Measurements from ENCODE around the gene PNLDC1. TPM values are rescaled to one million over a fixed set of nuclear protein-coding genes. Genes with fewer than 3 reads are reported as not detected.
A peak's percentile ranks its signal among the peaks of the same experiment; 100 is the strongest.

PNLDC1 gene
- total and polyA plus RNA-seq, 9 of the 15 experiments (the other 6 are each of a cell fraction or from before 2014, with no cell fraction given) = 0.12 TPM; not detected in 8

DNA sequence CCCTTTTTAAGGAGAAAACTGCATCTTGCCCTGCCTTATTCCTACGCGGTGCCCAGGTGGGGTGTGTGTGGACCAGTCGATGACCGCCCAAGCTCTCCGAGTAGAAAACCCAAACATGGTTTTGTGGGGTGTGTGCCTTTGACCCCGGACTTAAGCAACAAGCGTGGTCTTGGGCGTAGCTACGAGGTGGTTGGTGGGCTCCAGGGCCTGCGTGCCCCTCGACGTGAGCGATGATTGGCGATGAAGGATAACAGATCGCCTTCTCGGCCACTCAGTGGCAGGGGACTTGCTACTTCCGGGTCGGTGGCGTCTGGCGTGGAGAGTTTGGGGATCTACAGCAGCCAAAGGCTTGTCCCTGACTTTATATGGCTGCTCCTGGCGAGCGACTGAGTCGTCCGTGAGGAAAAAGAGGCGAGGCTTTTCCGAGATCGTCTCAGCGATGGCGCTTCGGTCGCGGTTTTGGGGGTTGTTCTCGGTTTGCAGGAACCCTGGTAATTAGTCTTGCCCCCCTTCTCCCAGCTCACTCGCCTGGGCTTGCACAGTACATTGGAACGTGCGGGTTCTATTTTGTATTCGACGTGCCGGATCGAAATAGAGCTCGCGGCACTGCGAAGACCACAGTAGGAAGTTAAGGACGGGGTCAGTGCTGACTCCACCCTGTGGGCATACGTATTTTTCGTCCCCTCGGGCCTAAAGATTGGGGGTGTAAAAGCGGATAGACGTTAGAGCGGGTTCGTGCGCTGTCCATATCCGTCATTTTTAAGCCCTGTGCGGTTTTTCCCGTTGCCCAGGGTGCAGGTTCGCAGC lies 9.7 kb upstream of the PNLDC1 start, which contains the start of gene MRPL18 (continued):
- peak; percentile 82 for TF ChIP-seq CEBPG (CRISPR knock-in tag; IDR thresholded peaks at IDR 0.05)
- peak; percentile 77 to 95; a peak in 3 of 4 replicates for TF ChIP-seq CEBPG (tag; conservative IDR thresholded peaks at IDR 0.05 in 1 of 2, IDR thresholded peaks at IDR 0.05 in 1 of 2)
- TF ChIP-seq, protein P1, sequence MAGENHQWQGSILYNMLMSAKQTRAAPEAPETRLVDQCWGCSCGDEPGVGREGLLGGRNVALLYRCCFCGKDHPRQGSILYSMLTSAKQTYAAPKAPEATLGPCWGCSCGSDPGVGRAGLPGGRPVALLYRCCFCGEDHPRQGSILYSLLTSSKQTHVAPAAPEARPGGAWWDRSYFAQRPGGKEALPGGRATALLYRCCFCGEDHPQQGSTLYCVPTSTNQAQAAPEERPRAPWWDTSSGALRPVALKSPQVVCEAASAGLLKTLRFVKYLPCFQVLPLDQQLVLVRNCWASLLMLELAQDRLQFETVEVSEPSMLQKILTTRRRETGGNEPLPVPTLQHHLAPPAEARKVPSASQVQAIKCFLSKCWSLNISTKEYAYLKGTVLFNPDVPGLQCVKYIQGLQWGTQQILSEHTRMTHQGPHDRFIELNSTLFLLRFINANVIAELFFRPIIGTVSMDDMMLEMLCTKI (IDR thresholded peaks at IDR 0.05; ENCODE audit: partially characterized antibody) = no peak
- no peak for TF ChIP-seq ZNF24 (IDR thresholded peaks at IDR 0.05)
- no peak for TF ChIP-seq LARP7 (IDR thresholded peaks at IDR 0.05)
- 0 out of 2 replicates have a peak, but pooled peaks have one; percentile 19 for TF ChIP-seq ZNF668 (CRISPR knock-in tag; IDR thresholded peaks at IDR 0.05)
- TF ChIP-seq CHCHD3 (CRISPR knock-in tag; IDR thresholded peaks at IDR 0.05) = no peak
- no peak for TF ChIP-seq ILK (tag; IDR thresholded peaks at IDR 0.05; ENCODE audit: borderline replicate concordance, low read depth)
- no peak for TF ChIP-seq ZNF146 (CRISPR knock-in tag; IDR thresholded peaks at IDR 0.05; ENCODE audit: unreplicated experiment)
- TF ChIP-seq ZNF274 (IDR thresholded peaks at IDR 0.05; ENCODE audit: borderline replicate concordance, low read depth, low read length) = no peak
- TF ChIP-seq CTBP1 (IDR thresholded peaks at IDR 0.05; ENCODE audit: borderline replicate concordance) = no peak
- peak; percentile 97 for TF ChIP-seq ELF1 (tag; IDR thresholded peaks at IDR 0.05)
- peak; percentile 58; the same call in 1 of the 2 replicates for TF ChIP-seq ZC3H4 (CRISPR knock-in tag; IDR thresholded peaks at IDR 0.05; ENCODE audit: borderline replicate concordance)
- no peak for TF ChIP-seq RBM34 (IDR thresholded peaks at IDR 0.05; ENCODE audit: borderline replicate concordance, insufficient read depth, low read length)
- TF ChIP-seq SMC3 (conservative IDR thresholded peaks at IDR 0.05; ENCODE audit: insufficient read depth, low read depth, low read length) = no peak
- no peak for TF ChIP-seq STAG1 (CRISPR knock-in tag; IDR thresholded peaks at IDR 0.05; ENCODE audit: borderline replicate concordance)
- TF ChIP-seq MECOM (CRISPR knock-in tag; IDR thresholded peaks at IDR 0.05) = no peak
- TF ChIP-seq, protein P2, sequence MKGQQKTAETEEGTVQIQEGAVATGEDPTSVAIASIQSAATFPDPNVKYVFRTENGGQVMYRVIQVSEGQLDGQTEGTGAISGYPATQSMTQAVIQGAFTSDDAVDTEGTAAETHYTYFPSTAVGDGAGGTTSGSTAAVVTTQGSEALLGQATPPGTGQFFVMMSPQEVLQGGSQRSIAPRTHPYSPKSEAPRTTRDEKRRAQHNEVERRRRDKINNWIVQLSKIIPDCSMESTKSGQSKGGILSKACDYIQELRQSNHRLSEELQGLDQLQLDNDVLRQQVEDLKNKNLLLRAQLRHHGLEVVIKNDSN (CRISPR knock-in tag; IDR thresholded peaks at IDR 0.05) = peak; percentile 48
- no peak for TF ChIP-seq ZNF695 (CRISPR knock-in tag; IDR thresholded peaks at IDR 0.05)
- no peak for TF ChIP-seq ZNF140 (CRISPR knock-in tag; IDR thresholded peaks at IDR 0.05)
- TF ChIP-seq FOSL1 (tag; conservative IDR thresholded peaks at IDR 0.05) = no peak
- TF ChIP-seq TCFL5 (CRISPR knock-in tag; conservative IDR thresholded peaks at IDR 0.05) = no peak
- no peak for TF ChIP-seq XRCC4 (IDR thresholded peaks at IDR 0.05; ENCODE audit: extremely low read depth, insufficient read depth, insufficient read length)
- TF ChIP-seq KLF10 (CRISPR knock-in tag; IDR thresholded peaks at IDR 0.05) = no peak
- TF ChIP-seq, protein P3, sequence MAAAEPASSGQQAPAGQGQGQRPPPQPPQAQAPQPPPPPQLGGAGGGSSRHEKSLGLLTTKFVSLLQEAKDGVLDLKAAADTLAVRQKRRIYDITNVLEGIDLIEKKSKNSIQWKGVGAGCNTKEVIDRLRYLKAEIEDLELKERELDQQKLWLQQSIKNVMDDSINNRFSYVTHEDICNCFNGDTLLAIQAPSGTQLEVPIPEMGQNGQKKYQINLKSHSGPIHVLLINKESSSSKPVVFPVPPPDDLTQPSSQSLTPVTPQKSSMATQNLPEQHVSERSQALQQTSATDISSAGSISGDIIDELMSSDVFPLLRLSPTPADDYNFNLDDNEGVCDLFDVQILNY (CRISPR knock-in tag; IDR thresholded peaks at IDR 0.05) = no peak
- TF ChIP-seq HDAC6 (IDR thresholded peaks at IDR 0.05; ENCODE audit: low read depth, low read length) = no peak
- no peak for TF ChIP-seq HMG20A (CRISPR knock-in tag; conservative IDR thresholded peaks at IDR 0.05)
